WTC11 (cell line): ENCODE results near the gene MOB3A. TPM values are rescaled to one million over a fixed set of nuclear protein-coding genes. Genes with fewer than 3 reads are reported as not detected.

Experiments used
- ATAC-seq: fragments of 200-7000 bp; cut with Tn5 transposase; 2 replicates; pipeline ENCODE4 v1.10.0; 2021; ENCODE audit warnings: mild to moderate bottlenecking, moderate library complexity
- CTCF ChIA-PET: fragments of 300-600 bp; sonication (Branson Sonifier 250); formaldehyde crosslinking; loops from one replicate; lab custom pipeline; 2021; ENCODE audit warnings: antibody characterized with exemption; lab: Charles Lee
- POLR2A ChIA-PET: fragments of 350-600 bp; sonication (Branson Sonifier 250); formaldehyde crosslinking; loops from one replicate; lab custom pipeline; 2021; ENCODE audit warnings: antibody characterized with exemption; lab: Charles Lee
- DNase-seq: peaks from one replicate; pipeline ENCODE4 v3.0.0; 2021; ENCODE audit warnings: low spot score
- H3K27ac Mint-ChIP-seq: 2 replicates; pipeline ENCODE4 v1.8.0; 2021; ENCODE audit warnings: mixed read lengths
- H3K27me3 Mint-ChIP-seq: 2 replicates; pipeline ENCODE4 v1.8.0; 2021; ENCODE audit warnings: low read depth, mild to moderate bottlenecking, moderate library complexity, mixed read lengths
- H3K36me3 Mint-ChIP-seq: 2 replicates; pipeline ENCODE4 v1.8.0; 2021; ENCODE audit warnings: mixed read lengths
- H3K4me1 Mint-ChIP-seq: 2 replicates; pipeline ENCODE4 v1.8.0; 2022; ENCODE audit warnings: mixed read lengths
- H3K4me3 Mint-ChIP-seq: 2 replicates; pipeline ENCODE4 v1.8.0; 2021; ENCODE audit warnings: mild to moderate bottlenecking, moderate library complexity, mixed read lengths
- H3K9me3 Mint-ChIP-seq: 2 replicates; pipeline ENCODE4 v1.8.0; 2021; ENCODE audit warnings: mixed read lengths
- CDX4 ChIP-seq: fragments of 250-450 bp; sonication (Bioruptor Pico); IDR thresholded peaks from 2 replicates; pipeline ENCODE4 v1.9.0; 2021; ENCODE audit warnings: moderate library complexity, mild to moderate bottlenecking, inconsistent platforms, borderline replicate concordance
- CREM ChIP-seq: sonication (generic); formaldehyde crosslinking; IDR thresholded peaks from 2 replicates; pipeline ENCODE4 v1.8.1; 2022; ENCODE audit warnings: mild to moderate bottlenecking, missing genetic modification reagents, moderate library complexity
- EMX1 ChIP-seq: fragments of 250-450 bp; sonication (Bioruptor Pico); IDR thresholded peaks from 2 replicates; pipeline ENCODE4 v1.8.0; 2021; ENCODE audit warnings: mild to moderate bottlenecking
- ESRRA ChIP-seq: sonication (generic); formaldehyde crosslinking; IDR thresholded peaks from 2 replicates; pipeline ENCODE4 v1.8.1; 2022; ENCODE audit warnings: mild to moderate bottlenecking, missing genetic modification reagents, borderline replicate concordance
- FOXP1 ChIP-seq: sonication (generic); formaldehyde crosslinking; IDR thresholded peaks from 2 replicates; pipeline ENCODE4 v1.8.0; 2022; ENCODE audit warnings: missing genetic modification reagents, mild to moderate bottlenecking, moderate library complexity, borderline replicate concordance
- GABPB1 ChIP-seq: sonication (generic); formaldehyde crosslinking; IDR thresholded peaks from 2 replicates; pipeline ENCODE4 v1.8.1; 2023; ENCODE audit warnings: mild to moderate bottlenecking, missing genetic modification reagents
- GRHL2 ChIP-seq: fragments of 250-450 bp; sonication (Bioruptor Pico); IDR thresholded peaks from 2 replicates; pipeline ENCODE4 v1.8.0; 2022; ENCODE audit warnings: mild to moderate bottlenecking, moderate library complexity; ENCODE audit not compliant: insufficient replicate concordance, severe bottlenecking
- GTF2I ChIP-seq: fragments of 250-450 bp; sonication (Bioruptor Pico); conservative IDR thresholded peaks from 2 replicates; pipeline ENCODE4 v1.4.0; 2021; ENCODE audit warnings: mild to moderate bottlenecking
- MXD4 ChIP-seq: fragments of 250-450 bp; sonication (Bioruptor Pico); IDR thresholded peaks from 2 replicates; pipeline ENCODE4 v1.8.0; 2021; ENCODE audit warnings: mild to moderate bottlenecking, moderate library complexity, borderline replicate concordance
- NFATC4 ChIP-seq: fragments of 250-450 bp; sonication (Bioruptor Pico); IDR thresholded peaks from 2 replicates; pipeline ENCODE4 v1.9.0; 2021; ENCODE audit warnings: mild to moderate bottlenecking
- RORB ChIP-seq: fragments of 250-450 bp; sonication (Bioruptor Pico); IDR thresholded peaks from 2 replicates; pipeline ENCODE4 v1.9.0; 2021; ENCODE audit warnings: mild to moderate bottlenecking
- TCF7 ChIP-seq: sonication (generic); formaldehyde crosslinking; IDR thresholded peaks from 2 replicates; pipeline ENCODE4 v1.8.0; 2022; ENCODE audit warnings: mild to moderate bottlenecking, low read depth, missing genetic modification reagents, moderate library complexity
- ZNF317 ChIP-seq: sonication (generic); formaldehyde crosslinking; IDR thresholded peaks from 2 replicates; pipeline ENCODE4 v1.8.1; 2023; ENCODE audit warnings: low read depth, mild to moderate bottlenecking, moderate library complexity, missing genetic modification reagents, borderline replicate concordance
- total RNA-seq: library from RNA; stranded (reverse); gene quantifications from 3 replicates; pipeline ENCODE4 v1.2.3, GENCODE V29; 2021
- TF ChIP-seq, protein P1 (sequence below): fragments of 250-450 bp; sonication (Bioruptor Pico); IDR thresholded peaks from 2 replicates; pipeline ENCODE4 v1.9.0; 2021; ENCODE audit warnings: mild to moderate bottlenecking, borderline replicate concordance
- TF ChIP-seq, protein P2 (sequence below): sonication (generic); formaldehyde crosslinking; IDR thresholded peaks from 2 replicates; pipeline ENCODE4 v1.8.0; 2022; ENCODE audit warnings: mild to moderate bottlenecking, missing genetic modification reagents
- TF ChIP-seq, protein P3 (sequence below): sonication (generic); formaldehyde crosslinking; IDR thresholded peaks from 2 replicates; pipeline ENCODE4 v1.8.1; 2022; ENCODE audit warnings: mild to moderate bottlenecking, missing genetic modification reagents, moderate library complexity, borderline replicate concordance
- TF ChIP-seq, protein P4 (sequence below): fragments of 250-450 bp; sonication (Bioruptor Pico); IDR thresholded peaks from 2 replicates; pipeline ENCODE4 v1.8.0; 2021; ENCODE audit warnings: mild to moderate bottlenecking
- TF ChIP-seq, protein P5 (sequence below): sonication (generic); formaldehyde crosslinking; IDR thresholded peaks from 2 replicates; pipeline ENCODE4 v1.8.1; 2023; ENCODE audit warnings: mild to moderate bottlenecking, missing genetic modification reagents, moderate library complexity

MOB3A gene
- total RNA-seq, 1 experiment from 2014 or later, result 8.1 TPM

- TF ChIP-seq MXD4 (CRISPR knock-in tag), result no peak
- no peak for TF ChIP-seq CREM (CRISPR knock-in tag)
- TF ChIP-seq, protein P1, sequence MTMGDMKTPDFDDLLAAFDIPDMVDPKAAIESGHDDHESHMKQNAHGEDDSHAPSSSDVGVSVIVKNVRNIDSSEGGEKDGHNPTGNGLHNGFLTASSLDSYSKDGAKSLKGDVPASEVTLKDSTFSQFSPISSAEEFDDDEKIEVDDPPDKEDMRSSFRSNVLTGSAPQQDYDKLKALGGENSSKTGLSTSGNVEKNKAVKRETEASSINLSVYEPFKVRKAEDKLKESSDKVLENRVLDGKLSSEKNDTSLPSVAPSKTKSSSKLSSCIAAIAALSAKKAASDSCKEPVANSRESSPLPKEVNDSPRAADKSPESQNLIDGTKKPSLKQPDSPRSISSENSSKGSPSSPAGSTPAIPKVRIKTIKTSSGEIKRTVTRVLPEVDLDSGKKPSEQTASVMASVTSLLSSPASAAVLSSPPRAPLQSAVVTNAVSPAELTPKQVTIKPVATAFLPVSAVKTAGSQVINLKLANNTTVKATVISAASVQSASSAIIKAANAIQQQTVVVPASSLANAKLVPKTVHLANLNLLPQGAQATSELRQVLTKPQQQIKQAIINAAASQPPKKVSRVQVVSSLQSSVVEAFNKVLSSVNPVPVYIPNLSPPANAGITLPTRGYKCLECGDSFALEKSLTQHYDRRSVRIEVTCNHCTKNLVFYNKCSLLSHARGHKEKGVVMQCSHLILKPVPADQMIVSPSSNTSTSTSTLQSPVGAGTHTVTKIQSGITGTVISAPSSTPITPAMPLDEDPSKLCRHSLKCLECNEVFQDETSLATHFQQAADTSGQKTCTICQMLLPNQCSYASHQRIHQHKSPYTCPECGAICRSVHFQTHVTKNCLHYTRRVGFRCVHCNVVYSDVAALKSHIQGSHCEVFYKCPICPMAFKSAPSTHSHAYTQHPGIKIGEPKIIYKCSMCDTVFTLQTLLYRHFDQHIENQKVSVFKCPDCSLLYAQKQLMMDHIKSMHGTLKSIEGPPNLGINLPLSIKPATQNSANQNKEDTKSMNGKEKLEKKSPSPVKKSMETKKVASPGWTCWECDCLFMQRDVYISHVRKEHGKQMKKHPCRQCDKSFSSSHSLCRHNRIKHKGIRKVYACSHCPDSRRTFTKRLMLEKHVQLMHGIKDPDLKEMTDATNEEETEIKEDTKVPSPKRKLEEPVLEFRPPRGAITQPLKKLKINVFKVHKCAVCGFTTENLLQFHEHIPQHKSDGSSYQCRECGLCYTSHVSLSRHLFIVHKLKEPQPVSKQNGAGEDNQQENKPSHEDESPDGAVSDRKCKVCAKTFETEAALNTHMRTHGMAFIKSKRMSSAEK (CRISPR knock-in tag), result no peak
- no peak for TF ChIP-seq CDX4 (CRISPR knock-in tag)
- TF ChIP-seq GRHL2, result no peak
Measured at GRCh38 chr19:2111886-2112285, 15.8 kb upstream of the MOB3A start (continued).

DNA sequence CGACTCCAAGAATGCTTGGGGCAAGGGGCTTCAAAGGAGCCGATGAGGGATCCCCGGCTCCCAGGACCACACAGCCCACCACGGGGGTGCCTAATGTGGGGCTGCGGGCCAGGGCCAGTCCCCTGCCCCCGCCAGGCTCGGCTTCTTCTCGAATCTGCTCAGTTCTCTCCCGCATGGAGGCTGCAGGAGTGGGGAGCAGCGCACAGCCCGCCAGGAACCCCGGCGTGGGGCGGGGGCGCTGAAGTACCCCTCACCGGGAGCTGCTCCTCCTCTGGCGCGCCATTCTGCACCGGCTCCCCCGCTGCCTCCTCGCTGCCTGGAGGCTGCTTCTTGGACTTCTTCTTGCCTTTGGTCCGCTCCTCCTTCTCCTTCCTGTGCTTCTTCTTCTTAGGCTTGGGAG lies 15.3 kb upstream of the MOB3A start:
- Mint-ChIP-seq H3K27ac (no peak overlapping the region), H3K36me3 (peaks cover 63% of the 10 kb centered on the region), H3K4me3 (no peak overlapping the region), H3K27me3 (no peaks in the 10 kb centered on the region), H3K4me1 (no peaks in the 10 kb centered on the region), H3K9me3 (peaks cover 8% of the 10 kb centered on the region)
- ChIA-PET POLR2A (no interaction called here), CTCF (interaction anchor here (0.8 to 1.8 kb wide), 6 partner anchors 16 to 181 kb away, joined by 3 to 5 read pairs (median 3); no protein-coding TSS in a partner anchor)
- ATAC-seq, result no peak
- DNase-seq, result no peak
- TF ChIP-seq ESRRA (CRISPR knock-in tag), result no peak
- no peak for TF ChIP-seq GTF2I (CRISPR knock-in tag)
- TF ChIP-seq, protein P2, sequence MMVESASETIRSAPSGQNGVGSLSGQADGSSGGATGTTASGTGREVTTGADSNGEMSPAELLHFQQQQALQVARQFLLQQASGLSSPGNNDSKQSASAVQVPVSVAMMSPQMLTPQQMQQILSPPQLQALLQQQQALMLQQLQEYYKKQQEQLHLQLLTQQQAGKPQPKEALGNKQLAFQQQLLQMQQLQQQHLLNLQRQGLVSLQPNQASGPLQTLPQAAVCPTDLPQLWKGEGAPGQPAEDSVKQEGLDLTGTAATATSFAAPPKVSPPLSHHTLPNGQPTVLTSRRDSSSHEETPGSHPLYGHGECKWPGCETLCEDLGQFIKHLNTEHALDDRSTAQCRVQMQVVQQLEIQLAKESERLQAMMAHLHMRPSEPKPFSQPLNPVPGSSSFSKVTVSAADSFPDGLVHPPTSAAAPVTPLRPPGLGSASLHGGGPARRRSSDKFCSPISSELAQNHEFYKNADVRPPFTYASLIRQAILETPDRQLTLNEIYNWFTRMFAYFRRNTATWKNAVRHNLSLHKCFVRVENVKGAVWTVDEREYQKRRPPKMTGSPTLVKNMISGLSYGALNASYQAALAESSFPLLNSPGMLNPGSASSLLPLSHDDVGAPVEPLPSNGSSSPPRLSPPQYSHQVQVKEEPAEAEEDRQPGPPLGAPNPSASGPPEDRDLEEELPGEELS (CRISPR knock-in tag), result no peak
- no peak for TF ChIP-seq TCF7 (CRISPR knock-in tag)
- TF ChIP-seq NFATC4, result no peak
- no peak for TF ChIP-seq GABPB1 (CRISPR knock-in tag)
- TF ChIP-seq ZNF317 (CRISPR knock-in tag), result no peak
- no peak for TF ChIP-seq EMX1 (CRISPR knock-in tag)

DNA sequence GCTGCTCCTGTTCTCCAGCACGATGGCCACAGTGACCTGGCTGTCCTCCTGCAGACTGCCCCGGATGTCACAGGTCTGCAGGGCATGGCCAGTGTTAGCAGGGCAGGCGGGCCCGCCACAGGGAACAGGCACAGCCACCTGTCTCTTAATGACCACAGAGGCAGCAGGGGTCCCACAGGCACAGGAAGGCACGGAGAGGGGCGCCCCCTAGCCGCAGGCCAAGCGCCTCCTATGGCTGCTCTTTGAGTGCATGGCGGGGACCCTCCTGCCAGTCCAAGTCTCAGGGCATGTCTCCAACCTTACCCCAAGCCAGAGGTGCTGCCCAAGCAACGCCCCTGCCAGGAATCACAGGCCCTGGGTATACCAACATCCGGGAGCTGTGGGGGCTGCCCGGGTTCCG lies 14.7 kb upstream of the MOB3A start:
- H3K27me3 Mint-ChIP-seq, result no peaks in the 10 kb centered on the region
- TF ChIP-seq RORB (CRISPR knock-in tag) (no peak), FOXP1 (no peak)
- TF ChIP-seq, protein P3, sequence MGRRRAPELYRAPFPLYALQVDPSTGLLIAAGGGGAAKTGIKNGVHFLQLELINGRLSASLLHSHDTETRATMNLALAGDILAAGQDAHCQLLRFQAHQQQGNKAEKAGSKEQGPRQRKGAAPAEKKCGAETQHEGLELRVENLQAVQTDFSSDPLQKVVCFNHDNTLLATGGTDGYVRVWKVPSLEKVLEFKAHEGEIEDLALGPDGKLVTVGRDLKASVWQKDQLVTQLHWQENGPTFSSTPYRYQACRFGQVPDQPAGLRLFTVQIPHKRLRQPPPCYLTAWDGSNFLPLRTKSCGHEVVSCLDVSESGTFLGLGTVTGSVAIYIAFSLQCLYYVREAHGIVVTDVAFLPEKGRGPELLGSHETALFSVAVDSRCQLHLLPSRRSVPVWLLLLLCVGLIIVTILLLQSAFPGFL (CRISPR knock-in tag), result no peak
- TF ChIP-seq, protein P4, sequence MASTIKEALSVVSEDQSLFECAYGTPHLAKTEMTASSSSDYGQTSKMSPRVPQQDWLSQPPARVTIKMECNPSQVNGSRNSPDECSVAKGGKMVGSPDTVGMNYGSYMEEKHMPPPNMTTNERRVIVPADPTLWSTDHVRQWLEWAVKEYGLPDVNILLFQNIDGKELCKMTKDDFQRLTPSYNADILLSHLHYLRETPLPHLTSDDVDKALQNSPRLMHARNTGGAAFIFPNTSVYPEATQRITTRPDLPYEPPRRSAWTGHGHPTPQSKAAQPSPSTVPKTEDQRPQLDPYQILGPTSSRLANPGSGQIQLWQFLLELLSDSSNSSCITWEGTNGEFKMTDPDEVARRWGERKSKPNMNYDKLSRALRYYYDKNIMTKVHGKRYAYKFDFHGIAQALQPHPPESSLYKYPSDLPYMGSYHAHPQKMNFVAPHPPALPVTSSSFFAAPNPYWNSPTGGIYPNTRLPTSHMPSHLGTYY, result no peak
- TF ChIP-seq, protein P5, sequence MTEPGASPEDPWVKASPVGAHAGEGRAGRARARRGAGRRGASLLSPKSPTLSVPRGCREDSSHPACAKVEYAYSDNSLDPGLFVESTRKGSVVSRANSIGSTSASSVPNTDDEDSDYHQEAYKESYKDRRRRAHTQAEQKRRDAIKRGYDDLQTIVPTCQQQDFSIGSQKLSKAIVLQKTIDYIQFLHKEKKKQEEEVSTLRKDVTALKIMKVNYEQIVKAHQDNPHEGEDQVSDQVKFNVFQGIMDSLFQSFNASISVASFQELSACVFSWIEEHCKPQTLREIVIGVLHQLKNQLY (CRISPR knock-in tag), result no peak
- DNase-seq, result peak; percentile 67
- ChIA-PET CTCF (interaction anchor here (0.8 to 1.8 kb wide), 8 partner anchors 13 to 181 kb away, joined by 3 to 5 read pairs (median 3); no protein-coding TSS in a partner anchor), POLR2A (no interaction called here)
- H3K36me3 Mint-ChIP-seq, result peaks cover 66% of the 10 kb centered on the region
- peak; percentile 72 for ATAC-seq
- H3K9me3 Mint-ChIP-seq, result peaks cover 13% of the 10 kb centered on the region
- no peak overlapping the region for H3K27ac Mint-ChIP-seq
- no peak overlapping the region for H3K4me3 Mint-ChIP-seq
- H3K4me1 Mint-ChIP-seq, result no peaks in the 10 kb centered on the region
